Vagina (tissue), 2 donors: ENCODE results near the gene STN1. TPM values are rescaled to one million over a fixed set of nuclear protein-coding genes. Genes with fewer than 3 reads are reported as not detected.

Experiments used
- DNase-seq, 2 donors: peaks; one replicate each; pipeline ENCODE4 v3.0.0-alpha.2; 2017; ENCODE audit errors: extremely low spot score in 2 of 2
- H3K27ac ChIP-seq: fragments of 200-600 bp; sonication (generic); one replicate; pipeline ENCODE4 v1.5.1; 2019
- H3K27me3 ChIP-seq: fragments of 200-600 bp; sonication (generic); one replicate; pipeline ENCODE4 v1.5.1; 2019
- H3K36me3 ChIP-seq, 2 donors: fragments of 200-600 bp; sonication (generic); one replicate each; pipeline ENCODE4 v1.5.1; 2017 to 2019
- H3K4me1 ChIP-seq: fragments of 200-600 bp; sonication (generic); one replicate; pipeline ENCODE4 v1.5.1; 2019
- H3K4me3 ChIP-seq, 2 donors: fragments of 200-600 bp; sonication (generic); 1 replicate in 1 of 2; 2 replicates in 1 of 2; pipeline ENCODE4 v1.5.1; 2016 to 2019
- H3K9me3 ChIP-seq: fragments of 200-600 bp; sonication (generic); one replicate; pipeline ENCODE4 v1.5.1; 2019
- CTCF ChIP-seq, 3 experiments: fragments of 450-650 bp in 2 of 3; fragments of 200-600 bp in 1 of 3; sonication (generic) in 1 of 3; IDR thresholded peaks; one replicate each; pipeline ENCODE4 v1.5.1; 2017 to 2019; ENCODE audit warnings: antibody characterized with exemption in 3 of 3, mild to moderate bottlenecking in 2 of 3, moderate library complexity in 2 of 3
- POLR2A ChIP-seq, 2 donors: fragments of 450-650 bp; IDR thresholded peaks; one replicate each; pipeline ENCODE4 v1.6.1; 2017; ENCODE audit warnings: antibody characterized with exemption in 2 of 2, mild to moderate bottlenecking in 2 of 2, moderate library complexity in 2 of 2
- POLR2AphosphoS5 ChIP-seq, 2 donors: sonication (generic); formaldehyde crosslinking; IDR thresholded peaks; one replicate each; pipeline ENCODE4 v1.9.0; 2017; ENCODE audit warnings: antibody characterized with exemption in 2 of 2, mild to moderate bottlenecking in 2 of 2, low read depth in 1 of 2; ENCODE audit not compliant: insufficient read depth in 1 of 2
- intact Hi-C: fragments of 100-400 bp; cut with DNase I; formaldehyde crosslinking; loops from one replicate; pipeline ENCODE4 v1.15.1; 2023
- total RNA-seq: library from RNA; depleted of rRNA; stranded (reverse); fragments of >200 nt; gene quantifications from one replicate; pipeline ENCODE4 v1.2.3, GENCODE V29; 2016

STN1 gene
- total RNA-seq, 1 donor from 2014 or later, result 22.3 TPM

- no peak overlapping the region for H3K27ac ChIP-seq
- no peaks in the 10 kb centered on the region for H3K9me3 ChIP-seq
- H3K27me3 ChIP-seq, result no peaks in the 10 kb centered on the region
- H3K4me3 ChIP-seq, result no peak overlapping the region
- TF ChIP-seq POLR2A (IDR thresholded peaks at IDR 0.05) (no peak), POLR2AphosphoS5 (IDR thresholded peaks at IDR 0.05; ENCODE audit: insufficient read depth in 1 of 2, low read depth in 1 of 2) (no peak), CTCF (IDR thresholded peaks at IDR 0.05) (no peak)
- DNase-seq, result no peak
- intact Hi-C loops, result no loop called here
- no peaks in the 10 kb centered on the region for H3K36me3 ChIP-seq
- no peaks in the 10 kb centered on the region for H3K4me1 ChIP-seq
Measured at GRCh38 chr10:103930881-103931280, 12.9 kb upstream of the STN1 start.

DNA sequence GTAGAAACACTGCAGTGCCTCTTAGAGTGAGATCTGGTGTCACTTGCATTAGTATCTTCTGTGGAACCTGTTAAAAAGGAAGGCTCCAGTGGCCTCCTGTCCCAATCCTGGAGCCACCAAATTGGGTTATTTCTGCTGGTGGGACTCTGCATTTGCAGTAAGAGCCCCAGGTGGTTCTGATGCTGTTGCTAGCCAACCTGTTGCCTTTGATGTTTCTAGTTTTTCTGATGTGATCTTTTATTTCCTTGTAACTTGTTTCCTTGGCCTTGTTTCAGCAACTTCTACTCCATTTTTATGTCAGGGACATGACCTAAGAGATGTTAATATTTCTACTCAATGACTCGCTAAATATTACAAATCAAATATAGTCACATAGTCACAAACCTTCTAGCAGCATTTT lies 12.5 kb upstream of the STN1 start:
- intact Hi-C loops, result no loop called here
- Histone ChIP-seq H3K4me1 (no peaks in the 10 kb centered on the region), H3K4me3 (no peak overlapping the region), H3K27me3 (no peaks in the 10 kb centered on the region), H3K27ac (no peak overlapping the region), H3K36me3 (no peaks in the 10 kb centered on the region), H3K9me3 (no peaks in the 10 kb centered on the region)
- DNase-seq, result no peak
- no peak for TF ChIP-seq CTCF (IDR thresholded peaks at IDR 0.05)
- TF ChIP-seq POLR2AphosphoS5 (IDR thresholded peaks at IDR 0.05; ENCODE audit: insufficient read depth in 1 of 2, low read depth in 1 of 2), result no peak
- no peak for TF ChIP-seq POLR2A (IDR thresholded peaks at IDR 0.05)

GRCh38 chr10:103929381-103929921 lies 11.5 kb upstream of the STN1 start:
- Histone ChIP-seq H3K27ac (no peak overlapping the region), H3K36me3 (no peaks in the 10 kb centered on the region), H3K4me1 (no peaks in the 10 kb centered on the region), H3K4me3 (no peak overlapping the region), H3K9me3 (no peaks in the 10 kb centered on the region), H3K27me3 (no peaks in the 10 kb centered on the region)
- no peak for DNase-seq
- intact Hi-C loops, result no loop called here
- TF ChIP-seq POLR2A (IDR thresholded peaks at IDR 0.05) (no peak), POLR2AphosphoS5 (IDR thresholded peaks at IDR 0.05; ENCODE audit: insufficient read depth in 1 of 2, low read depth in 1 of 2) (no peak), CTCF (IDR thresholded peaks at IDR 0.05) (no peak)

DNA sequence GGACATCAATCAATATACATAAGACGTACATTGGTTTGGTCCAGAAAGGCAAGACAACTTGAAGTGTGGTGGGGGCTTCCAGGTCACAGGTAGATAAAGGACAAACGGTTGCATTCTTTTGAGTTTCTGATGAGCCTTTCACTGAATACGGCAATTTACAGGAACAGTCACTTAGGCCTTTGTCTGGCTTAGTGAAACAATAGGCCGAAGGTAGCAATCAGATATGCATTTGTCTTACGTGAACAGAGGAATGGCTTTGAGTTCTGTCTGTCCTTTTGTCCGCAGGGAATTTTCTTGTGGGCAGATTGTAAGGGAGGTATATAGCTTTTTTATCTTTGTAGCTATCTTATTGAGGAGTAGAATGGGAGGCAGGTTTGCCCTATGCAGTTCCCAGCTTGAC lies 10.8 kb upstream of the STN1 start:
- no peak overlapping the region for H3K4me3 ChIP-seq
- no peak for DNase-seq
- no peaks in the 10 kb centered on the region for H3K27me3 ChIP-seq
- H3K4me1 ChIP-seq, result no peaks in the 10 kb centered on the region
- no peak for TF ChIP-seq POLR2A (IDR thresholded peaks at IDR 0.05)
- H3K27ac ChIP-seq, result no peak overlapping the region
- no peaks in the 10 kb centered on the region for H3K9me3 ChIP-seq
- H3K36me3 ChIP-seq, result no peaks in the 10 kb centered on the region
- intact Hi-C loops, result no loop called here

DNA sequence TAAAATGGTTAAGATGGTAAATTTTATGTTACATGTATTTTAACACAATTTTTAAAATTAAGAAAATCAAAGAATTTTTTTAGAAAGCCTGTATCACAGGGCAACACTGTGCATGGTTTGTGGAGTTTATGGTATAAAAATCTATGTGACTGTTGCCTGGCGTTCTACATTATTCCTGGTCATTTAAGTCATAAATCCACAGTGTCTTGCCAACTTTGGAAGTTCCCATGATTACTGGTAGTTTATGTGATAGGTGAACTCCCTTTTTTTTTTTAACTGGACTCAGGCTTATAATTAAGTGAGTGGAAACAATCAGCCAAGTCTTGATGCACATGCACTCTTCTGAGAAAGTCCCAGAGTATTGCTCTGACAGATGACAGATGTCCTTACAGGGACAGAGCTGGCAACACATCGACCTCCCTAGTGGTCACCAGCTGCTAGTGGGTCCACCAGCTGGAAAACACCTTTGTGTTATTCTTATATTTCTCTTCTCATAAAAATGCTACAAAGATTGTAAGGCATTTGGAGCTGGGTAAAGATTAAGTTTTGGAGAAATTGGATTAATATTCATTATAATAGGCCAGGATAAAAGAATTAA lies 8.8 kb upstream of the STN1 start:
- TF ChIP-seq POLR2A (IDR thresholded peaks at IDR 0.05) (no peak), CTCF (IDR thresholded peaks at IDR 0.05) (no peak), POLR2AphosphoS5 (IDR thresholded peaks at IDR 0.05; ENCODE audit: insufficient read depth in 1 of 2, low read depth in 1 of 2) (no peak)
- H3K4me1 ChIP-seq, result no peaks in the 10 kb centered on the region
- H3K9me3 ChIP-seq, result no peaks in the 10 kb centered on the region
- no peaks in the 10 kb centered on the region for H3K27me3 ChIP-seq
- no peaks in the 10 kb centered on the region for H3K36me3 ChIP-seq
- no peak overlapping the region for H3K4me3 ChIP-seq
- intact Hi-C loops, result no loop called here
- DNase-seq, result no peak
- H3K27ac ChIP-seq, result no peak overlapping the region
